ENCODE results near the gene PLPPR1. TPM values are rescaled to one million over a fixed set of nuclear protein-coding genes. Genes with fewer than 3 reads are reported as not detected.

The PLPPR1 gene
- total RNA-seq, 1 donor: not detected

DNA sequence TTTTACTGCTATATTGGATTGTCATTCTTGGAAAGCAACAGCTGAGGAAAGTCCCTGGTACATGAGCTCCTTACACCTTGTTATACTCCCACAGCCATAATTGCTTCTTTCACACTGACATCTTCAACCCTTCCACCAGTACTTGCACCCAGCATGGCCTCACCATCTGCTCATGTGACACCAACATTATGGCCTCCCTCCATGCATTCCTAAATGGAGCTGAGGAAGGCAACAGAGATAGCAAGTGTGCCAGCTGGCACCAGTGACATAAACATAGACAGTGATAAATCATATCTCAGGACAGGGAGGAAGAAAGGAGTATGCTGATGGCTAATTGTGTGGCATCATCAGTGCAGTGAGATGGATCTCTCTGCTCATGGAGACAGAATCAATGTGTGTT, 236.7 kb downstream of the PLPPR1 start:
- no peak overlapping the region for H3K4me3 ChIP-seq (ENCODE audit: low read depth, low read length)
- TF ChIP-seq, protein P1, sequence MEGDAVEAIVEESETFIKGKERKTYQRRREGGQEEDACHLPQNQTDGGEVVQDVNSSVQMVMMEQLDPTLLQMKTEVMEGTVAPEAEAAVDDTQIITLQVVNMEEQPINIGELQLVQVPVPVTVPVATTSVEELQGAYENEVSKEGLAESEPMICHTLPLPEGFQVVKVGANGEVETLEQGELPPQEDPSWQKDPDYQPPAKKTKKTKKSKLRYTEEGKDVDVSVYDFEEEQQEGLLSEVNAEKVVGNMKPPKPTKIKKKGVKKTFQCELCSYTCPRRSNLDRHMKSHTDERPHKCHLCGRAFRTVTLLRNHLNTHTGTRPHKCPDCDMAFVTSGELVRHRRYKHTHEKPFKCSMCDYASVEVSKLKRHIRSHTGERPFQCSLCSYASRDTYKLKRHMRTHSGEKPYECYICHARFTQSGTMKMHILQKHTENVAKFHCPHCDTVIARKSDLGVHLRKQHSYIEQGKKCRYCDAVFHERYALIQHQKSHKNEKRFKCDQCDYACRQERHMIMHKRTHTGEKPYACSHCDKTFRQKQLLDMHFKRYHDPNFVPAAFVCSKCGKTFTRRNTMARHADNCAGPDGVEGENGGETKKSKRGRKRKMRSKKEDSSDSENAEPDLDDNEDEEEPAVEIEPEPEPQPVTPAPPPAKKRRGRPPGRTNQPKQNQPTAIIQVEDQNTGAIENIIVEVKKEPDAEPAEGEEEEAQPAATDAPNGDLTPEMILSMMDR (IDR thresholded peaks at IDR 0.05; ENCODE audit: insufficient read depth, low read length): no peak
- DNase-seq (ENCODE audit: low read depth): no peak

GRCh38 chr9:101268426-101268825, 239.9 kb downstream of the PLPPR1 start:
- no peak for DNase-seq (ENCODE audit: low read depth)

GRCh38 chr9:101269591-101270283, 241.2 kb downstream of the PLPPR1 start:
- no peak for DNase-seq (ENCODE audit: low read depth)
- H3K4me3 ChIP-seq (ENCODE audit: low read depth, low read length): no peak overlapping the region
- TF ChIP-seq, protein P1 (IDR thresholded peaks at IDR 0.05; ENCODE audit: insufficient read depth, low read length): no peak

More at GRCh38 chr9:101268426-101268825, 239.9 kb downstream of the PLPPR1 start:
- H3K4me3 ChIP-seq (ENCODE audit: low read depth, low read length): no peak overlapping the region
- TF ChIP-seq, protein P1 (IDR thresholded peaks at IDR 0.05; ENCODE audit: insufficient read depth, low read length): no peak

GRCh38 chr9:101270302-101270701, 241.8 kb downstream of the PLPPR1 start:
- TF ChIP-seq, protein P1 (IDR thresholded peaks at IDR 0.05; ENCODE audit: insufficient read depth, low read length): no peak

DNA sequence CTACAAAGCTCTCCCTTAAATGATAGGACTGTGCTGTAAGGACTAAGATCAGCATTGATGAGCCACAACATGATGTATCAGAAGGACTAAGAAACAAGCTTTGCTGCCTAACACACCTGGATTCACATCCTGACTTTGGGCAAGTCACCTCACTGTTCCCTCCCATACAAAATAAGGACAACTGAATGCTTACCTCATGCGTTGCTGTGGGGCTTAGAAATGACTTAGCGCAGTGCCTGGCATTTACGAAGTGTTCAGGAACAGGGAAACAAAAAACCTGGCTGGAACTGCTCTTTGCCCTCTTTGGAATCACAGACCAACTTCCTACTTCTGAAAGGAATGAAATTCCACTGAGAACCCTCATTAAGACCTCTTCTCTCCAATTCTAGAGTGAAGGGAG, 242.6 kb downstream of the PLPPR1 start:
- no peak overlapping the region for H3K4me3 ChIP-seq (ENCODE audit: low read depth, low read length)
- TF ChIP-seq, protein P1 (IDR thresholded peaks at IDR 0.05; ENCODE audit: insufficient read depth, low read length): no peak
- DNase-seq (ENCODE audit: low read depth): no peak

More at GRCh38 chr9:101270302-101270701, 241.8 kb downstream of the PLPPR1 start:
- no peak for DNase-seq (ENCODE audit: low read depth)
- H3K4me3 ChIP-seq (ENCODE audit: low read depth, low read length): no peak overlapping the region

- TF ChIP-seq, protein P1 (IDR thresholded peaks at IDR 0.05; ENCODE audit: insufficient read depth, low read length): no peak
- no peak overlapping the region for H3K4me3 ChIP-seq (ENCODE audit: low read depth, low read length)
Measured at GRCh38 chr9:101274971-101275768, 246.6 kb downstream of the PLPPR1 start.

More at GRCh38 chr9:101274971-101275768, 246.6 kb downstream of the PLPPR1 start:
- no peak for DNase-seq (ENCODE audit: low read depth)
